ENCODE results near the gene RAD9A. TPM values are rescaled to one million over a fixed set of nuclear protein-coding genes. Genes with fewer than 3 reads are reported as not detected.
A peak's percentile ranks its signal among the peaks of the same experiment; 100 is the strongest.

The RAD9A gene
- total RNA-seq, 1 experiment from 2014 or later = 20.9 TPM

- Mint-ChIP-seq H3K36me3 (ENCODE audit: insufficient read depth in 1 of 3, low read depth in 3 of 3) (no peaks in the 10 kb centered on the region), H3K4me1 (peaks cover 37 to 47% of the 10 kb centered on the region in 2 experiments), H3K27me3 (ENCODE audit: low read depth) (peaks cover 19% of the 10 kb centered on the region), H3K4me3 (peak overlapping the region in 1 of 2 experiments; percentile 85; a peak in 2 of 5 replicates), H3K9me3 (no peaks in the 10 kb centered on the region), H3K27ac (peak overlapping the region; percentile 31 to 88 (median 63); a peak in 4 of 7 replicates)
- Histone ChIP-seq H2AFZ (ENCODE audit: low read length) (no peak overlapping the region), H3K56ac (ENCODE audit: insufficient read length, low read depth, low read length) (no peak overlapping the region), H3K27me3 (ENCODE audit: insufficient read depth, low read length) (no peaks in the 10 kb centered on the region), H2BK120ac (ENCODE audit: low read depth, low read length, poor library complexity, severe bottlenecking) (no peak overlapping the region), H4K91ac (ENCODE audit: insufficient read length, low read depth, low read length) (no peak overlapping the region), H3K79me2 (ENCODE audit: insufficient read depth, low read length) (no peaks in the 10 kb centered on the region), H3K4ac (ENCODE audit: low read depth, low read length) (no peak overlapping the region), H4K5ac (ENCODE audit: insufficient read length, low read depth, low read length) (no peak overlapping the region), H2BK15ac (ENCODE audit: low read depth, low read length) (no peak overlapping the region), H2BK5ac (ENCODE audit: insufficient read length, low read length) (no peak overlapping the region), H3K23ac (ENCODE audit: insufficient read length, low read depth, low read length) (no peak overlapping the region), H3K79me1 (ENCODE audit: insufficient read depth, low read depth, low read length, poor library complexity, severe bottlenecking) (no peaks in the 10 kb centered on the region), H3K14ac (ENCODE audit: insufficient read depth, low read length) (no peak overlapping the region), H4K20me1 (ENCODE audit: control insufficient read depth, insufficient read depth, insufficient read length) (no peaks in the 10 kb centered on the region), H3K9me3 (ENCODE audit: control insufficient read depth, low read depth, low read length) (no peaks in the 10 kb centered on the region), H3K4me2 (ENCODE audit: insufficient read depth, insufficient read length, low read length) (no peak overlapping the region), H4K8ac (replicated peaks; ENCODE audit: insufficient read length, low read depth, low read length) (no peak overlapping the region), H3K4me1 (ENCODE audit: insufficient read depth, low read length) (no peaks in the 10 kb centered on the region), H3K18ac (ENCODE audit: insufficient read length, low read depth, low read length) (no peak overlapping the region), H2AK5ac (ENCODE audit: insufficient read length, low read length) (no peak overlapping the region), H2BK12ac (ENCODE audit: insufficient read length, low read depth, low read length) (no peak overlapping the region), H3T11ph (ENCODE audit: low read length) (no peak overlapping the region), H3K9ac (ENCODE audit: extremely low read depth, insufficient read length, low read length) (no peak overlapping the region), H2BK20ac (ENCODE audit: low read depth, low read length, poor library complexity, severe bottlenecking) (no peak overlapping the region), H3K27ac (ENCODE audit: insufficient read length, low read depth, low read length) (no peak overlapping the region), H3K23me2 (ENCODE audit: insufficient read length, low read depth, low read length, poor library complexity, severe bottlenecking) (peaks cover 14% of the 10 kb centered on the region)
- WGBS (ENCODE audit: extremely low coverage, insufficient read length, low lambda C conversion rate) = no CpG with 5 or more reads among the region's 11 CpGs
- no peak for TF ChIP-seq CTCF (conservative IDR thresholded peaks at IDR 0.05)
- DNase-seq = no peak
Measured at GRCh38 chr11:67355023-67355793, 36.6 kb upstream of the RAD9A start.

Data from H9 (cell line).